Central memory CD8-positive, alpha-beta T cell (primary cell): ENCODE data around the gene USP15.
"Not testable (repeated sequence)": the region's sequence is repeated elsewhere in the genome, so short reads cannot be mapped to it uniquely, and the experiment has no call there.

Experiments
- ATAC-seq: fragments of 150-1000 bp; cut with Tn5 transposase; replicated peaks from 2 replicates; pipeline ENCODE4 v1.10.0; 2022; ENCODE audit warnings: mild to moderate bottlenecking, moderate FRiP score, moderate number of reproducible peaks; ENCODE audit not compliant: poor library complexity, severe bottlenecking; ENCODE audit errors: extremely low read depth
- DNase-seq, 2 donors: peaks; one replicate each; pipeline ENCODE4 v3.0.0; 2021; ENCODE audit warnings: low spot score in 2 of 2
- H3K27ac Mint-ChIP-seq: one replicate; pipeline ENCODE4 v1.8.0; 2022; ENCODE audit warnings: low read depth, mild to moderate bottlenecking, moderate library complexity, mixed read lengths
- H3K27me3 Mint-ChIP-seq: one replicate; pipeline ENCODE4 v1.8.0; 2022; ENCODE audit warnings: mixed read lengths
- H3K36me3 Mint-ChIP-seq: one replicate; pipeline ENCODE4 v1.8.0; 2022; ENCODE audit warnings: mild to moderate bottlenecking, moderate library complexity, mixed read lengths; ENCODE audit not compliant: insufficient read depth
- H3K4me1 Mint-ChIP-seq: one replicate; pipeline ENCODE4 v1.8.0; 2022; ENCODE audit warnings: mixed read lengths
- H3K4me3 Mint-ChIP-seq: one replicate; pipeline ENCODE4 v1.8.0; 2022; ENCODE audit warnings: mild to moderate bottlenecking, moderate library complexity, mixed read lengths
- H3K9me3 Mint-ChIP-seq: one replicate; pipeline ENCODE4 v1.8.0; 2022; ENCODE audit warnings: mixed read lengths

USP15 gene

DNA sequence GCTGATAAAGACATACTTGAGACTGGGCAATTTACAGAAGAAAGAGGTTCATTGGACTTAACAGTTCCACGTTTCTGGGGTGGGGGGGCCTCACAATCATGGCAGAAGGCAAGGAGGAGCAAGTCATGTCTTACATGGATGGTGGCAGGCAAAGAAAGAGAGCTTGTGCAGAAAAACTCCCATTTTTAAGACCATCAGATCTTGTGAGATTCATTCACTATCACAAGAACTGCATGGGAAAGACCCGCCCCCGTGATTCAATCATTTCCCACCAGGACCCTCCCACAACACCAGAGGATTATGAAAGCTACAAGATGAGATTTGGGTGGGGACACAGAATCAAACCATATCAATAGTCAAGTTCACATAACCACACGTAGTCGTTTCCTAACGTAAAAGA is 85.5 kb downstream of the USP15 start:
- ATAC-seq (no peak), DNase-seq (no peak)
- peaks cover 54% of the 10 kb centered on the region for H3K4me1 Mint-ChIP-seq
- H3K4me3 Mint-ChIP-seq, result no peak overlapping the region
- no peak overlapping the region for H3K27ac Mint-ChIP-seq
- H3K27me3 Mint-ChIP-seq, result no peaks in the 10 kb centered on the region
- no peaks in the 10 kb centered on the region for H3K9me3 Mint-ChIP-seq
- H3K36me3 Mint-ChIP-seq, result peaks cover 28% of the 10 kb centered on the region

DNA sequence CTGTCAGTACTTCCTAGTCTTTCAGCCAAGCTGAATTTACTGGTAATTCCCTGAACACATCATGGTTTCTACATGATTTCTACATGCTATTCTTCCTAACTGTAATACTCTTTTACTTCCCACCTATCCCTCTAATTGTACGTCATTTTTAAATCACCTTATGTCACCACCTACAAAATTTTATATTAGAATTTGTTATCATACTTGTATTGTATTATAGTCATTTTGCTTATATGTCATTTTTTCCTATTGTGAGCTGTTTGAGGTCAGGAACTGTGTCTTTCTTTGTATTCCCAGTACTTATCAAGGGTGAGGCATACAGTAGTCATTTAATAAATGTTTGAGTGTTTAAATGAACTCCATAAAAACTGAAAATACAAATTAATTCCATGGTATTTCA is 86.6 kb downstream of the USP15 start:
- DNase-seq (no peak), ATAC-seq (no peak)
- no peak overlapping the region for H3K4me3 Mint-ChIP-seq
- H3K27ac Mint-ChIP-seq, result peak overlapping the region; percentile 32
- peaks cover 25% of the 10 kb centered on the region for H3K36me3 Mint-ChIP-seq
- no peaks in the 10 kb centered on the region for H3K9me3 Mint-ChIP-seq
- peaks cover 42% of the 10 kb centered on the region for H3K4me1 Mint-ChIP-seq
- no peaks in the 10 kb centered on the region for H3K27me3 Mint-ChIP-seq

DNA sequence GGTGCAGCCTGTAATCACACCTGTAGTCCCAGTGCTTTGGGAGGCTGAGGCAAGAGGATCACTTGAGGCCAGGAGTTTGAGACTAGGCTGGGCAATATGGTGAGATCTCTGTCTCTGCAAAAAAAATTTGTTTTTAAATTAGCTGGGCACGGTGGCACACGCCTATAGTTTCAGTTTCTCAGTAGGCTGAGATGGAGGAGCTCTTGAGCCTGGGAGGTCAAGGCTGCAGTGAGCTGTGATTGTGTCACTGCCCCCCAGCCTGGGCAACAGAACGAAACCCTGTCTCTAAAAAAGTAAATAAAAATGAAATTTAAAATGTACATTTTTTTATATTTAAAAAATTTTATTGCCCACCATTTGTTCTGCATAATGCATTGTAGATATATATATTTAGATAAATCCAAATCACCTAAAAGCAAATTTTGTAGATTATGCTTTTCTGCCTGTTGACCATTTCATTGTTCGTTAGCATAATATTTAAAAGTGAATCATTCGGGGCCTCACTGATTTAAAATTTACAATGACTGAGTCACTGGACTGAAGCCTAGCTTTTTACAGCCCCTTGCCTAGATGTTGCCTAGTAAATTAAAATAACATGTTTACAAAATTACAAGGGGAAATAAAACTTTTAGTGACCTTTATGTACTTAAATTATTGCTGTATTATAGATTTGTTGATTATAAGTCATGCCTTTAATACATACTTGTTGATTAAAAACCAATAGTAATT is 87.9 kb downstream of the USP15 start:
- Mint-ChIP-seq H3K27ac (no peak overlapping the region), H3K4me1 (peaks cover 33% of the 10 kb centered on the region), H3K36me3 (peaks cover 24% of the 10 kb centered on the region), H3K27me3 (no peaks in the 10 kb centered on the region), H3K4me3 (no peak overlapping the region), H3K9me3 (no peaks in the 10 kb centered on the region)
- no peak for ATAC-seq
- no peak for DNase-seq

DNA sequence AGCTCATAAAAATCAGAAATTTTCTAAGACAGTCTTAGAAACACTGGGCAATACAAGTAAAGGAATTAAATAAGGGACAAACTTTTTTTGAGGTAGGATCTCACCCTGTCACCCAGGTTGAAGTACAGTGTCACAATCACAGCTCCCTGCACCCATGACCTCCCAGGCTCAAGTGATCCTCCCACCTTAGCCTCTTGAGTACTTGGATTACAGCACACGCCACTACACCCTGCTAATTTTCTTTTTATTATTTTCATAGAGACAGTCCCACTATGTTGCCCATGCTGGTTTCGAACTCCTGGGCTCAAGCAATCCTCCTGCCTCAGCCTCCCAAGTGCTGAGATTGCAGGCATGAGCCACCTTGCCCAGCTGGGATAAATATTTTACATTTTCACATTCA is 90.3 kb downstream of the USP15 start:
- ATAC-seq (no peak), DNase-seq (no peak)
- H3K4me3 Mint-ChIP-seq, result no peak overlapping the region
- H3K4me1 Mint-ChIP-seq, result peaks cover 28% of the 10 kb centered on the region
- no peak overlapping the region for H3K27ac Mint-ChIP-seq
- no peaks in the 10 kb centered on the region for H3K9me3 Mint-ChIP-seq
- peaks cover 15% of the 10 kb centered on the region for H3K36me3 Mint-ChIP-seq
- H3K27me3 Mint-ChIP-seq, result no peaks in the 10 kb centered on the region

DNA sequence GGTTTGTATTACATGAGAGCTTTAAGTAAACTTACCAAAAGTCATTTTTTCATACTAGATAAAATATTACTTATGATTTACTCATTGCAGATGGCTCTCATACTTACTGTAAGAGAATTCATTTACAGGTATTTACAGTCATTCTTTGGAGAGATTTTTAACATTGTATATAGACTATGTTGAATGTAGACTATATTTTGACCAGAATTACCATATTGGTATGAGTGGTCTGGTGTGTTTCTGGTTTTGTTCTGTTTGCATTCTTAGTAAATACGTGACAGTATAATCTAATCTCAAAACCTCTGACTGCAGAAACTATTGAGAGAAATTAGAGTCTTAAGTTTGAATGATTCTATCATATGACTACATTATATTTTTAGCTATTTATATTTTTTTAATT is 91.1 kb downstream of the USP15 start:
- Mint-ChIP-seq H3K4me3 (no peak overlapping the region), H3K9me3 (no peaks in the 10 kb centered on the region), H3K27ac (no peak overlapping the region), H3K4me1 (peaks cover 22% of the 10 kb centered on the region), H3K36me3 (peaks cover 16% of the 10 kb centered on the region), H3K27me3 (no peaks in the 10 kb centered on the region)
- ATAC-seq, result no peak
- DNase-seq, result no peak

DNA sequence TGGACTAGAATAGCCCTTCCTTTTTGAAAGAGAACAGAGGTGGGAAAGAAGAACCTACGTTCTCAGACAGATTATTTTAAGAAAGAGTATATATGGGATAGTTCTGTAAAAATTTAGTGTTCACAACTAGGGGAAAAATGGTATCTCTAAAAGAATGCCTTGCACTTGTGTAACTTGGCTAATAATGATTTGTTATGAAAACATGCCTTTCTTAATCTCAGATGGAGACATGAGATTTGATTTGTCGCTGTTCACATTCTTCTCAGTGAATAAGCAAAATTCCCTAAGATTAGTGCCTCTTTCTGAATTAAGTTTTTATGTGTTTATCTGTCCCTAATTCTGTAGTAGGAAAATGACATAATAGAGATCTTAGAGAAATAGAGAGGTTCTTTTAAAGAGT is 100.8 kb downstream of the USP15 start:
- Mint-ChIP-seq H3K27ac (no peak overlapping the region), H3K36me3 (peaks cover 20% of the 10 kb centered on the region), H3K9me3 (no peaks in the 10 kb centered on the region), H3K4me3 (no peak overlapping the region), H3K27me3 (no peaks in the 10 kb centered on the region), H3K4me1 (peaks cover 29% of the 10 kb centered on the region)
- ATAC-seq (no peak), DNase-seq (no peak)

DNA sequence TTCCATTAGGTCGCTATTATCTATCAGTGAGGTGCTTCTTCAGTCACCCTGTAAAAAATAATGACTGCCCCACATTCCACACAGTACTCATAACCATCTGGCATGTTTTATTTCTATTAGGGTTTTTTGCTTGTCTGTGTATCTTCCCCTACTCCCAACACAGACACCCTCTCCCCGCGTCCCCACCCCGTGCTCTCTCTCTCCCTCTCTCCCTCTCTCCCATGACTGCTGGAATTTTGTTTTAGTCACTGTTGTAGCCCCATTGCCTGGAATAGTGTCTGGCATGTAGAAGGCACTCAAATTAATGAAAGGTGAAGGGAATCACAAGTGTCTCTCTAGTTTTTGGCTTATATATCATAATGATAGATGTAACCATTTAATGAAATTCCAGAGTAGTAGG is 103.3 kb downstream of the USP15 start:
- ATAC-seq, result no peak
- no peak overlapping the region for H3K27ac Mint-ChIP-seq
- H3K36me3 Mint-ChIP-seq, result peaks cover 12% of the 10 kb centered on the region
- no peaks in the 10 kb centered on the region for H3K9me3 Mint-ChIP-seq
- no peaks in the 10 kb centered on the region for H3K27me3 Mint-ChIP-seq
- no peak overlapping the region for H3K4me3 Mint-ChIP-seq
- peaks cover 52% of the 10 kb centered on the region for H3K4me1 Mint-ChIP-seq
- DNase-seq, result no peak

DNA sequence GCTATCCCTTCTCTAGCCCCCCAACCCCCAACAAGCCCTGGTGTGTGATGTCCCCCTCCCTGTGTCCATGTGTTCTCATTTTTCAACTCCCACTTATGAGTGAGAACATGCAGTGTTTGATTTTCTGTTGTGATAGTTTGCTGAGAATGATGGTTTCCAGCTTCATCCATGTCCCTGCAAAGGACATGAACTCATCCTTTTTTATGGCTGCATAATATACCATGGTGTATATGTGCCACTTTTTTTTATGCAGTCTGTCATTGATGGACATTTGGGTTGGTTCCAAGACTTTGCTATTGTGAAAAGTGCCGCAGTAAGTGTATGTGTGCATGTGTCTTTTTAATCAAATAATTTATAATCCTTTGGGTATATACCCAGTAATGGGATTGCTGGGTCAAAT is 104.5 kb downstream of the USP15 start:
- not testable (repeated sequence) for H3K27me3 Mint-ChIP-seq, DNase-seq, H3K4me3 Mint-ChIP-seq, H3K9me3 Mint-ChIP-seq, ATAC-seq, H3K27ac Mint-ChIP-seq
- H3K36me3 Mint-ChIP-seq, result peaks cover 10% of the 10 kb centered on the region
- H3K4me1 Mint-ChIP-seq, result peaks cover 54% of the 10 kb centered on the region

DNA sequence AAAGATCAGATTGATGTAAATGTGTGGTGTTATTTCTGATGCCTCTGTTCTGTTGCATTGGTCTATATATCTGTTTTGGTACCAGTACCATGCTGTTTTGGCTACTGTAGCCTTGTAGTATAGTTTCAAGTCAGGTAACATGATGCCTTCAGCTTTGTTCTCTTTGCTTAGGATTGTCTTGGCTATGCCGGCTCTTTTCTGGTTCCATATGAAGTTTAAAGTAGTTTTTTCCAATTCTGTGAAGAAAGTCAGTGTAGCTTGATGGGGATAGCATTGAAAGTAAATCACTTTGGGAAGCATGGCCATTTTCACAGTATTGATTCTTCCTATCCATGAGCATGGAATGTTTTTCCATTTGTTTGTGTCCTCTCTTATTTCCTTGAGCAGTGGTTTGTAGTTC is 105.6 kb downstream of the USP15 start:
- ATAC-seq, DNase-seq, H3K27me3 Mint-ChIP-seq, H3K9me3 Mint-ChIP-seq, H3K4me3 Mint-ChIP-seq, H3K27ac Mint-ChIP-seq: not testable (repeated sequence)
- peaks cover 10% of the 10 kb centered on the region for H3K36me3 Mint-ChIP-seq
- H3K4me1 Mint-ChIP-seq, result peaks cover 65% of the 10 kb centered on the region

DNA sequence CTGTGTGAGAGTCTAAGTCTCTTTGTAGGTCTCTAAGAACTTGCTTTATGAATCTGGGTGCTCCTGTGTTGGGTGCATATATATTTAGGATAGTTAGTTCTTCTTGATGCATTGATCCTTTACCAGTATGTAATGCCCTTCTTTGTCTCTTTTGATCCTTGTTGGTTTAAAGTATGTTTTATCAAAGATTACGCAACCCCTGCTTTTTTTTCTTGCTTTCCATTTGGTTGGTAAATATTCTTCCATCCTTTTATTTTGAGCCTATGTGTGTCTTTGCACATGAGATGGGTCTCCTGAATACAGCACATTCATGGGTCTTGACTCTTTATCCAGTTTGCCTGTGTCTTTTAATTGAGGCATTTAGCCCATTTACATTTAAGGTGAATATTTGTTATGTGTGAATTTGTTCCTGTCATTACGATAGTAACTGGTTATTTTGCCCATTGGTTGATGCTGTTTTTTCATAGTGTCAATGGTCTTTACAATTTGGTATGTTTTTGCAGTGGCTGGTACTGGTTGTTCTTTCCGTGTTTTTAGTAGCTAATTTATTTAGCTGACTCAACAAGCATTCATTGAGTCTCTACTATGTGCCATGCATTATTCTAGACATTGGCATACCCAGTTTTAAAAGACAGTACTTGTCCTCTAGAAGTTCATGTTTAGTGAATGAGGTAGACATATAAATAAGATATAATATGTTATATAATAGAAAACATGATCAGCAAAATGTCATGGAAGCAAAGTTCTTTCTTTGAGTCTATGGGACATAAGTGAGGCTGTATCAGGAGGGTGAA is 108.4 kb downstream of the USP15 start:
- H3K36me3 Mint-ChIP-seq, ATAC-seq, H3K27ac Mint-ChIP-seq, H3K9me3 Mint-ChIP-seq, H3K27me3 Mint-ChIP-seq, DNase-seq, H3K4me3 Mint-ChIP-seq: not testable (repeated sequence)
- H3K4me1 Mint-ChIP-seq, result peaks cover 64% of the 10 kb centered on the region

DNA sequence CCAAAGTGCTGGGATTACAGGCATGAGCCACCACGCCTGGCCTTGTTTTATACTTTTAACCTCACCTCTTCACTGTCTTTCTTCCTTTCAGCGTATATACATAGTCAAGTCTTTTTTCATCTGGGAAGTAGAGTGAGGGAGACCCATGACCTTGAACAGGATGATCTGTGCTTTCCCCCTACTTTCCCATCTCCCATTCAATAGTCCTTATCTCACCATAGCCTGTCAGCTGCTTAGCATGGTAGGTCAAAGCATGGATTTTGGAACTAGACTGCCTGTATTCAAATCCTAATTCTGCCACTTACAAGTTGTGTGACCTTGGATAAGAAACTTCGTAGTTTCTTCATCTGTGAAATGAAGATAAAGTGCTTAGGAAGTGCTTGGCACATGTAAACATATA is 110.0 kb downstream of the USP15 start:
- H3K9me3 Mint-ChIP-seq, result no peaks in the 10 kb centered on the region
- DNase-seq (no peak), ATAC-seq (no peak)
- no peak overlapping the region for H3K4me3 Mint-ChIP-seq
- H3K27me3 Mint-ChIP-seq, result no peaks in the 10 kb centered on the region
- H3K4me1 Mint-ChIP-seq, result peaks cover 53% of the 10 kb centered on the region
- peak overlapping the region; percentile 5 for H3K27ac Mint-ChIP-seq
- peaks cover 3% of the 10 kb centered on the region for H3K36me3 Mint-ChIP-seq

DNA sequence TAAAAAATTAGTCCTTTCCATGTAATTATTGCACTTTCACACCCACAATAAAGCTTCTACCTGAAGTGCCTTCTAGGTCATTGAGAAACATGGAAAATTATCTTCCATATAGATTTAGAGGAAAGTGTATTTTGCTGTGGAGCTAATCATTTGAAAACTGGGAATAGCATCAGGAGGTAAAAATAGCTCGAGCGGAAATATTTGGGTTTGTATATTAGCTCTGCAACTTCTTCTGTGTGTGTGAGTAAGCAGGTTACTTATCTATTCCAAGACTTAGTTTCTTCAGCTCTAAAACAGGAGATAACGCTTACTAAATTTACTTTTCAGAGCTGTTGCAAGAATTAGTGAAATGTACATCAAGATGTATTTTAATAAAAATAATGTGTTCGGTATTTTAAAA is 111.5 kb downstream of the USP15 start:
- Mint-ChIP-seq H3K36me3 (peaks cover 3% of the 10 kb centered on the region), H3K4me3 (no peak overlapping the region), H3K4me1 (peaks cover 44% of the 10 kb centered on the region), H3K27ac (no peak overlapping the region), H3K9me3 (no peaks in the 10 kb centered on the region), H3K27me3 (no peaks in the 10 kb centered on the region)
- ATAC-seq, result no peak
- DNase-seq, result no peak

DNA sequence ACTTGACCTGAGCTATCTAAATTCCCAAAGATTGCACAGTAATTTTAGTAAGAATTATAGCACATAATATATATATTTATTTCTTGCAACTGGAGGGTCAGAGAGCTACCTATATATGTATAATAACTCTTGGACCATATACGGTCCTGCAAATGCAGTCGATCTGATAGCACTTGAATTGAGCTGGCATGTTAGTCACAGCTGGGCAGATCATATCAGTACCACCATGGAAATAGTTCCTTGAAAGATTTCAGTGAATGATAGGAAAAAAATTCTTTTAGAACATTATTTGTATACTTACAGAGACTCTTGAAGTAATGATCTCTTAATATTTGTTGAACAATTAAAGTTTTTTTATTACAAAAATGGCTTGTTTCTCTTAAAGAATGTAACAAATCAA is 111.9 kb downstream of the USP15 start:
- Mint-ChIP-seq H3K27me3 (no peaks in the 10 kb centered on the region), H3K9me3 (no peaks in the 10 kb centered on the region), H3K27ac (no peak overlapping the region), H3K4me1 (peaks cover 40% of the 10 kb centered on the region), H3K4me3 (no peak overlapping the region), H3K36me3 (peaks cover 2% of the 10 kb centered on the region)
- no peak for ATAC-seq
- no peak for DNase-seq
